Stimulated activated CD4-positive, alpha-beta T cell treated with anti-CD3 and anti-CD28 coated beads, Interleukin-12 subunit alpha, Interleukin-12 subunit beta, amount 100 ng/mL, for 48 hours (primary cell): ENCODE results near the gene PELO.
"Not testable (repeated sequence)": the region's sequence is repeated elsewhere in the genome, so short reads cannot be mapped to it uniquely, and the experiment has no call there.

ENCODE experiments used
- DNase-seq, 3 donors: peaks; one replicate each; pipeline ENCODE4 v3.0.0-alpha.2; 2020; ENCODE audit warnings: low read depth in 2 of 3, low spot score in 1 of 3

The PELO gene

DNA sequence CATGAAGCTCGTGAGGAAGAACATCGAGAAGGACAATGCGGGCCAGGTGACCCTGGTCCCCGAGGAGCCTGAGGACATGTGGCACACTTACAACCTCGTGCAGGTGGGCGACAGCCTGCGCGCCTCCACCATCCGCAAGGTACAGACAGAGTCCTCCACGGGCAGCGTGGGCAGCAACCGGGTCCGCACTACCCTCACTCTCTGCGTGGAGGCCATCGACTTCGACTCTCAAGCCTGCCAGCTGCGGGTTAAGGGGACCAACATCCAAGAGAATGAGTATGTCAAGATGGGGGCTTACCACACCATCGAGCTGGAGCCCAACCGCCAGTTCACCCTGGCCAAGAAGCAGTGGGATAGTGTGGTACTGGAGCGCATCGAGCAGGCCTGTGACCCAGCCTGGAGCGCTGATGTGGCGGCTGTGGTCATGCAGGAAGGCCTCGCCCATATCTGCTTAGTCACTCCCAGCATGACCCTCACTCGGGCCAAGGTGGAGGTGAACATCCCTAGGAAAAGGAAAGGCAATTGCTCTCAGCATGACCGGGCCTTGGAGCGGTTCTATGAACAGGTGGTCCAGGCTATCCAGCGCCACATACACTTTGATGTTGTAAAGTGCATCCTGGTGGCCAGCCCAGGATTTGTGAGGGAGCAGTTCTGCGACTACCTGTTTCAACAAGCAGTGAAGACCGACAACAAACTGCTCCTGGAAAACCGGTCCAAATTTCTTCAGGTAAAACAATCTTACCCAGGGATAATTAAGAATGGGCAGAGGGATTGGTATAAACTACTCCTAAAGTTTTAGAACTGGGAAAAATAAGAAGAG lies 12.9 kb downstream of the PELO start:
- peak in 2 of 3 donors; percentile 18 to 51 for DNase-seq

DNA sequence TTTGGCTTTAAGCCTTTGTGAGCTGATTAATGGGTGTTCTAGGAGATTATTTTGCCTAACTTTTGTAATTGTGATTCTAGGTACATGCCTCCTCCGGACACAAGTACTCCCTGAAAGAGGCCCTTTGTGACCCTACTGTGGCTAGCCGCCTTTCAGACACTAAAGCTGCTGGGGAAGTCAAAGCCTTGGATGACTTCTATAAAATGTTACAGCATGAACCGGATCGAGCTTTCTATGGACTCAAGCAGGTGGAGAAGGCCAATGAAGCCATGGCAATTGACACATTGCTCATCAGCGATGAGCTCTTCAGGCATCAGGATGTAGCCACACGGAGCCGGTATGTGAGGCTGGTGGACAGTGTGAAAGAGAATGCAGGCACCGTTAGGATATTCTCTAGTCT lies 13.6 kb downstream of the PELO start:
- DNase-seq = no peak

DNA sequence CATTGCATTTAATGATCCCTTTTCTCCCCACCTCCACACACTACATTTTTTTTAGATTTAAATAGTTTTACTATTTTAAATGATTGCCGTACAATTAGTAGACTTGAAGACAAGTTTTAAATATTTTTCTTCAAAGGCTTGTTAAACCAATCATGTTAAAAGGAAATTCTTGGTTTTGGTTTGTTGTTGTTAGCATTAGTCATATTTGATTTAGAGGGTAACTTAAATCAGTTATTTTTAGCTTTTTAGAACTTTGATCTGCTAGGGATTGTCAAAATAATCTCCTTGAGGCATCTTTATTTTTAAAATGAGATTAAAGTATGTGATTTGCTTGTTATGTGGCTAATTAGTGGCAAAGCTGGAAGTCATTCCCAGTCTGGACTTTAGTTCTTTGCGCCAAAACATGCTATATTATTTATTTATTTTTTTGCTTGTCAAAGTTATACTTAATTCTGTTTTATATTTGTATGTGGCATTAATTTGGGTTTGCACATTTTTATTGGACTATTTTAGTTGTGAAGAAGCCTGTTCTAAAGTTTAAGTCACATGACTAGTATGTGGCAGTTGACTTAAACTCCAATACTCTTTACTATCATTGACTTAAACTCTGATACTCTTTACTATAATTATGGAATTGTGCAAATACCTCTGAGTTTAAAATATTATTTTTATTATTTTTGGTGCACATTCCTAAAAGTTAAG lies 14.7 kb downstream of the PELO start:
- no peak for DNase-seq

DNA sequence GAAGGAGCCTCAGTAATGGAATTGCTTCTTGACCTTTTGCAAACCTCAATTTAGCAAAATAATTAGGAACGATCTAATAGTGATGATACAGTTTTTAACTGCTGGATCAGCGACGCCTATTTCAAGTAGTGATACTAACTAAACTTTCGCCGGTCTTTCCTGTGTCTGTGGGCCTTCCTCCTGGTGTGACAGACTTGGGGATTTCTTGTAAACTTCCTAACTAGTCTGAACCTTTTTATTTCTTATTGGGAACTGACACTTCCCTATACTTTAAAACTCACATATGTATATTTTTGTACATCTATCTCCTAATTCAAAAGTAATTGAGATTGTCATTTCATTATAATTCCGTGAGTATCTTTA lies 15.2 kb downstream of the PELO start:
- DNase-seq = no peak

DNA sequence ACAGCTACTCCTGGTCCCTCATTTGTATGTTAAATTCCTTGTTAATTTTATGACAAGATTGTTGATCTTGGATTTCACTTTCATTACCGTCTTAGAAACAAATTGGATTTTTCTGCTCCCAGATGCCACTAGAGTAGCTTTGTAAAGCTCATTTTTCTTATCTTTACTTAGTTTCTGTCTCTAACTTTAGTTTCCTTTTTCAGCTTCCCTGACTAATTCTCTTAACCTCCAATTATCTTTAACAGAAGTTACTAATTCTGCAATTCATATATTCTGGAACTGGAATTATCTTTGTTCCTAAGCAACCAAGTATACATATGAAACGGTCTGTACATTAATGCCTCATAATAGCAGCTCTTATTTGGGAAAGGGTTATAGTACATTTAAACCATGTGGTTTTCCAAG lies 16.7 kb downstream of the PELO start:
- DNase-seq = no peak

DNA sequence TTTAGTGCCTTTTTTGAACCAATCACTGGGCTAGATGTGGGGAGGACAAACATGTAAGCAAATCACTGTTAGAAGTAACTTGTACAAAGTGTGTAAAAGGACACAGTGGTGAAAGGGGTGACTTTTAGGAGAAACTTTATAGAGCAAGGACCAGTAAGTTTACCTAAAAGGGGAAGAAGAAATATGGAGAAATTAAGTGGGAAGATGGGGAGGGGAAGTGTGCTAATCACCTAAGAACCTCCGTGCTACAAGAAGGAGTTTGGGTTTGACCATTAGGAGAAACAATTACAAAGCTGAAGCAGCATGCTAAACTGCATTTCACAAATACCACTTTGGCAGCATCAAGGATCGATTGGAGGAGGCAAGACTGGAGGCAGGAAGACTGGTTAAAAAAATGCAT lies 17.3 kb downstream of the PELO start:
- no peak for DNase-seq

DNA sequence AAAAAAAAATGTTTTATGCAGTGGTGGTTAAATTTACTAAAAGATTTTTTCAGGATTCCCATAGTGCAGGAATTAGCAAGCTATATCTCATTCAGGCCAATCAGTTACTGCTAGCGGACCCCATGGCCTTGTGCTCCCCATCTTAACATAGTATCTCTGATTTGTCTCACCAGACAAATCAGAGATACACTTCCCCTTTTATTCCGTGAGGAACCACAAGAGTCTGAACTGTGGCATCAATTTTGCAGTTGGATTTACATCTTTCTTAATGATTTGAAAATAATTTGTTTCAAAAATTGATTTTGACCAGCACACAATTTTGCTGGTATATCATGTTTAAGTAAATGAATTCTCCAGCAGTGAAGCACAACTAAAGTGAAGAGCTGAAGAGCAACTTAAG lies 17.9 kb downstream of the PELO start:
- no peak for DNase-seq

DNA sequence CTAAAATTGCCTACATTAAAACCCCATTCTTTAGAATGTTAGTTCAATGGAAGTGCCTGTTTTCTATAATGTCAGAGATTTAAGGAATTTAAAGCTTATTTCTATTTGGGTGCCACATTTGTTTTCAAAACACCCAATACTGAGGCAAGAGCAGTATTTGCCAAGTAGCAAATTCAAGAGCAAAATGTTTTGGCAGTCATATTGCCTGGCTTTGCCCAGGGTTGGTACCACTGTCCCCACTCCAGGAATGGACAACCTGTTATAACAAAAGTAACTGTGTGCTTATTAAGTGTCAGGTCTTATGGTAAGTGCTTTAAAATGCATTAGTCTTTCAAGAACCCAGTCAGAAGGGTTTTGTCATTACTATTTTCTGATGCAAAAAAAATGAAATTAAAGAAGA lies 19.3 kb downstream of the PELO start:
- DNase-seq = no peak

DNA sequence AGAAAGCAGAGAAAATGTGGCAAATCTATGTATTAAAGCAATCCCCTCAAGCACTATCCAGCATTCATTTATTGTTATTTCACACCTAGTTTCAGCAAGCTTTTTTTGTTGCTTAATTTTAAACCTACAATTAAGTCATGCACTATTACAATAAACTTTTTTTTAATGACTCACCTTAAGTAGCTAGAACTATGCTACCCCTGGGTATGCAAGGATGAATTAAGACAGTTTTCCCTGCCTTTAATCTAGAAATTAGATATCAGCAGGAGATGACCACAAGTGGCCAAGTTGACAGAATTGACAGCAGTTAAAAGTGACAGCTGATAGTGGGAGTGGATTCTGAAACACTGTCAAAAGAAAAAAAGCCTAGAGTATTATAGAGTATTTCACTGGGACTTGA lies 20.0 kb downstream of the PELO start:
- DNase-seq = no peak

DNA sequence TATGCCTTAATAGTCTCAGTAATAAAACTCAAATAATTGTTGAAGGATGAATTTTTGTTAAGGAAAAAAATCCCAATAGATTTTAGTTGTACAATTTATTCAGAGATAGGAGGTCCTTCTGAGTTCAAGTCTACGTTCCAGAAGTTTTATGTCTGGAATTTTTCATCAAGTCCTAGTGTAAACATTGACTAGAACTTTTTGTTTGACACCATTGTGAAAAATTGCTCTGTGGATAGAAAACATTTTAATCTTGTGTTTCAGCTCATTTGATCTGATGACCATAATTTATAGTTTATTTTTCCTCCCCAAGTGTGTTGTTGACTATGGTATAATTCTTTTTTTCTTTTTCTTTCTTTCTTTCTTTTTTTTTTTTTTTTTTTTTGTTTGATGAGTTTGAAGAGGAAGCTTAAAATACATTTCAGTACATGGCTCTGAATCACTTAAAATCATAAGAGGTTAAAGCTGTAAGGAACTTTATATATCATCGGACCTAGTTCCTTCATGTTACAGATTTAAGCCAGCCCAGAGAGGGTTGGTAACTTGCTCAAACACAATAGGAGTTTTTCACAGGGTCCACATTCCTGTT lies 20.7 kb downstream of the PELO start:
- no peak for DNase-seq

DNA sequence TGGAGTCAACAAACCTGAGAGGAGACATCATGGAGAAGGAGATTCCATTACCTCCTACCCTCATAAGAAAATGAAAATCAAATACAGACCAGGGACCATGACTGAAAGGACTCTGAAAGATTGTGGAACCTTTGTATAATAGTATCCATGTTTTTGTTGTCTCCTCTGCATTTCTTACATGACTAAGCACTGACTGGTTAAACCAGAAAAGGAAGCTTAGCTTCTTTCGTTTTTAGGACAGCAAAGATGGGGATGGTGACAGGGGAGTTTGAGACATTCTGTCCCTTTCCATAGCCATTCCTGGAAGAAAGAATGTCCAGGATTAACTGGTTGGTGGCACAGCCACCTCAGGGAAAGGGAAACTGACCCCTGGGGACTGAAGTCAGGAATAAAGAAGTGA lies 22.2 kb downstream of the PELO start:
- DNase-seq = no peak

DNA sequence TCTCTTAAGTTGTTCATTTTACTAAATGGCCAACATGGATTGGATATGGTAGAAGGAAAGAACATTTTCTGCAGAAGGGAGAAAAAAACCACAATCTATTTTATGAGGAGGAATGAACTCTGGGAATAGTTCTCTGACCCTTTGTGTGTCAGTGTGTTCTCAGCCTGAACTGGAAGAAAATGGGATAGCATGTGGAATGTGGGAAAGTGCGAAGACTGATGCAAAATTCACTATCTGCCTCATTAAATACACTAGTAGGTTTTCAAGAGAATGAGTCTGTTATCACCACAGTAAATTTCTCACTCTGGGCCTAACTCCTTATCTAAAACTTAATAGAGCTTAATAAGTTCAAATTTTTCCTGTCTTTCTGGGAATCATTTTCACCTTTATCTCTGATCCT lies 22.7 kb downstream of the PELO start:
- DNase-seq = no peak

DNA sequence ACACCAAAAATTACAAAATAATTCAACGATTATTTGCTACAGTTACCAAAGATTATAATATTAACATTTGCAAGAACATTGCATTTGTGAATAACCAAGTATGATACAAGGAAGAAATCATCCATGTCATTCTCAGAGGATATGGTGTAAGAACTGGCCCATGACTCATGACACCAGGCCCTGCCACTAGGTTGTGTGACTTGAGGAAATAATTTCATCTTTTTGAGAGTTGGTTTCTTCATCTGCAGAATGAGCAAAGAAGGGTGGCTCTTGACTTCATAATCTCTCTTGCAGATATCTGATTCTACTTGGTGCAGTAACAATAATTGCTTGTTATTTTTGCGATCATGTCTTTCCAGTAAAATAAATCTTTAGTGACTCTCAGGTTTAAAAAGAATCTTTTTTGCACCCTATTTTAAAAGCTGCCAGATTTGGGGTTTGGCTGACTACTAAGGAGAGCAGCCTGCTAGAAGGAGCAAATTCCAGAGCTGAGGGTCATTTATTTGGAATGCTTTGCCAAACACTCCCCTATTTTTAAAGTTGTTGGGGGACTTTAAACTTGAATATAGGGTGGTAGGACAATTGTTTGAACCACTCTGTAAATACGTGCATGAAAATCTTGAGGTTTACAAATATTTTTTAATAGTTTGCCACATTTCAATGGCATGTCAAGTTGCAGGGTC lies 23.5 kb downstream of the PELO start:
- DNase-seq = no peak

DNA sequence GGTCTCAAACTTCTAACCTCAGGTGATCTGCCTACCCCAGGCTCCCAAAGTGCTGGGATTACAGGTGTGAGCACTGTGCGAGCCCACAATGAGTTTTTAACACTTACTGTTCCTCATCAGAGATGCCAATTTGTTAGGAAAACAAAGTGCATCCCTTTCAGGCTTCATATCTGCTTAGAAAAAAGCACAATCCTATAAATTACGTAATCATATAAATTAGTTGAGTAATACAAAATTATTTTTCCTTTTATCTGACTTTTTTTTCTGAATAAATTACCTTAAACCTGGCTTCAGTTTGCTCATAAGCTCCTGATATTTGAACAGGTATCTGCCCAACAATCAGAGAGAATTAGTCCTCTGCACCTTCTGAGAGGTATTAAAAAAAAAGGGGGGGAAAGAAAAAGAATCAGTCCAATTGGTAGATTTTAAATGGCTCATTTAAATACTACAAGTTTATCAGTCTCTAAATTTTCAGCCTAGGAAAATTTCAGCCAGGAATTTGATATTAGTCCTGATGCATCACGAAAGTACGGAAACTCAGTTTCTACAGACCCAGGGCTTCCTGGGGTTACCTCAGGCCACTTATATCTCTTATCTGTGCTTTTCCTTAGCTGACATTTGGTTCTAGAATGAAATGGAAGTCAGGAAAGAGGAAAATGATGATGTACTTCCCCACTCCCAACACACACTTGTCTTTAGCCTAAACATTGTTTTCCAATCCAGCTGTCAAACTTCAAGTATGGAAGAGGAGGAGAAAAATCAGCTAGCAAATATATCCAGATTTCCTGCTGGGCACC lies 26.8 kb downstream of the PELO start:
- DNase-seq = no peak

DNA sequence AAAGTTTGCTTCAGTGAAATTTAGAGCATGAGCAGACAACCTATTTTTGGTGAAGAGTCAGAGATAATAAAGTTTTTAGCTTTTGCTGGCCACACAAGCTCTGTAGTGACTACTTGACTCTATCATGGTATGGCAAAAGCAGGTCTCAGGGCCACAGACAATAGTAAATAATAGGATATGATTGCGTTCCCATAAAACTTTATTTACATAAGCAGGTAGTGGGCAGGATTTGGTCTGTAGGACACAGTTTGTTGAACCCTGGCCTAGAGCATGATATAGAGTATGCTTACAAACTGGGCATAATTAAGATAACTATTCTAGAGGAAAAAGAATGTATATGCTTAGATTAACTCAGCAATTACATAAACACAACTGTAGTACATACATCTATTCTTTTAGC lies 30.1 kb downstream of the PELO start:
- DNase-seq = no peak

DNA sequence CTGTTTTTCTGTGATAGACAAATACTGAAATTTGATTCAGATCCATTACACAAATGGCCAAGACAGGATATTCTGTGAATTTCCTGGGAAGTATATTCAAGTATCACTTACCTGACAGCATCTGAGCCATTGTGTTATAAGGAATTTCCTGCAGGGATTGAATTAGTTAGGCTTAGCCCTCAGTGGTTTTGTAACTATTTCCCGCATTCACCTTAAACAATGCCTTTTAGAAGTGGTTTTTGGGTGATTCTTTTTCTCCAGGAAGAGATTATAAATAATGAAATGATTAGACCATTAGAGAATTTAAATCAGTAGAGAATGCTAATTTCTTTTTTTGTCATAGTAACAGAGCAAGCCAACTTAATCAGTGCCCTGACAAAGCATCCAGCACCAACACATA lies 30.6 kb downstream of the PELO start:
- no peak for DNase-seq

DNA sequence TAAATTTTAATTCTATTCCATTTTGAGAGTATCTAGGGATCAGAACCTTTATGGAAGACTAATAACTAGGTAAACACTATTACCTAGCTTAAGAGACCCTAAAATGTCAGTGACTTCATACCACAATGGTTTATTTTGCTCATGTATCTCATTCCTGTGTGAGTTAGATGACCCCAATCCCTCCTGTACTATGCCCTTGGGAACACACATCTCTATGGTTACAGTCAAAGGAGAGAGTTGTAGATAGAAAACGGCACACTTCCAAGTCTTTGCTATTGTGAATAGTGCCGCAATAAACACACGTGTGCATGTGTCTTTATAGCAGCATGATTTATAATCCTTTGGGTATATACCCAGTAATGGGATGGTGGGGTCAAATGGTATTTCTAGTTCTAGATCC lies 31.1 kb downstream of the PELO start:
- DNase-seq = not testable (repeated sequence)

DNA sequence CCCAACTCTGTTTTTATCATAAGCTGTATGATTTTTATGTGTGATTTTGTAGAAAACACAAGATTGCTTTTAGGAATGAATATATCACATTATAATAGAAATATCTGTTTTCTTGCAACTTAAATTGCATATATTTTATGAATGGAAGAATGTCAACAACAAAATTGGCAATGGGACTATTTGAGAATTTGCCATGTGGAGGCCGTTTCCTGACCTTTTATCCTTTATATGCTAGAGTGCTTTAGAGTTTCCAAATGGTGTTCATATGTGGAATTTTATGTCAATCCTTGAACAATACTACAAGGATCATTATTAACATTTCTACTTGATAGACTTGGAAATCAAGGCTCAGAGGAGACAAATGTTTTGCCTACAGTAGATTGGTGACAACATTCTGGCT lies 34.2 kb downstream of the PELO start:
- DNase-seq = no peak

DNA sequence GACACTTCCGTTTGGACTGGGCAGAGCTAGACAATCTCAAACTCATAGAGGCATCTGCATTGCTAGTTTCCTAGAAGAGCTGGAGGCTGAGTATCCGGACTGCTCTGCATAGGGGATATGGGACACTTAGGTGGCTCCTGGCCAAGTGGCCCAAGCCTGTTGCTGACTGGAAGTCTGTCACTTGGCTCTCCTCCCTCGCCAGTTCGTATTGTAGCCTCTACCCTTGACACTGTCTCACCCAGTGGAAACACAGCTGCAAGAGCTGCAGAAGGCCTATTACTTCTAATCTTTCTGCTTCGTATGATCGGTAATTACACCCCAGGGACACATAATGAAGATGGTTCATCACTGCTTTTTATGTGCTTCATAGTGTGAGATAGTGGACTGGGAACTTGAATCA lies 34.7 kb downstream of the PELO start:
- DNase-seq = no peak

DNA sequence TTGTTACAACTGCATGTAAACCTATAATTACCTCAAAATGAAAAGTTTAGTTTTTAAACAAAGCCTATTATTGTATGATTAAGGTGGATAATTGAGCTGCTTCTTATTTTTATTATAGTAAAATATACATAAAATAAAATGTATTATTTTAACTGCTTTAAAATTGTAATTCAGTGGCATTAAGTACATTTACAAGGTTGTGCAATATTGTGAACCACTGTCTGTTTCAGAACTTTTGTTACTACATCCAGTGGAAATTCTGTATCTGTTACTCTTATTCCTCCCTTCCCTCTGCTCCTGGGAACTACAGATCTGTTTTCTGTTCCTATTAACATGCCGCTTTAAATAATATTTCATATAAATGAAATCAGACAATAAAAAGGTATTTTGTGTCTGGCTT lies 37.1 kb downstream of the PELO start:
- DNase-seq = no peak

DNA sequence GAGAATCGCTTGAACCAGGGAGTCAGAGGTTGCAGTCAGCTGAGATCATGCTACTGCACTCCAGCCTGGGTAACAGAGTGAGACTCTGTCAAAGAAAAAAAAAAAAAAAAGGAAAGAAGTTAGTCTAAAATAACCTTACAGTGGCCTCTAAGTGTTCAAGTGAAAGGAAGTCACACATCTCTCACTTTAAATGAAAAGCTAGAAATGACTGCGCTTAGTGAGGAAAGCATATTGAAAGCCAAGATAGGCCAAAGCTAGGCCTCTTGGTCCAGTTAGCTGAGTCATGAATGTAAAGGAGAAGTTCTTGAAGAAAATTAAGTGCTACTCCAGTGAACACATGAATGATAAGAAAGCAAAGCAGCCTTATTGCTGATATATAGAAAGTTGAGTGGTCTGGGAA lies 38.1 kb downstream of the PELO start:
- DNase-seq = no peak
